HG03135 (cell line): ENCODE data around the gene MAGEA2.
"Not testable (repeated sequence)": the region's sequence is repeated elsewhere in the genome, so short reads cannot be mapped to it uniquely, and the experiment has no call there.

ENCODE experiments used
- ATAC-seq: cut with Tn5 transposase; IDR thresholded peaks from one replicate; pipeline ENCODE4 v1.9.1; 2021; ENCODE audit warnings: mild to moderate bottlenecking, moderate library complexity; ENCODE audit not compliant: unreplicated experiment

MAGEA2 gene

DNA sequence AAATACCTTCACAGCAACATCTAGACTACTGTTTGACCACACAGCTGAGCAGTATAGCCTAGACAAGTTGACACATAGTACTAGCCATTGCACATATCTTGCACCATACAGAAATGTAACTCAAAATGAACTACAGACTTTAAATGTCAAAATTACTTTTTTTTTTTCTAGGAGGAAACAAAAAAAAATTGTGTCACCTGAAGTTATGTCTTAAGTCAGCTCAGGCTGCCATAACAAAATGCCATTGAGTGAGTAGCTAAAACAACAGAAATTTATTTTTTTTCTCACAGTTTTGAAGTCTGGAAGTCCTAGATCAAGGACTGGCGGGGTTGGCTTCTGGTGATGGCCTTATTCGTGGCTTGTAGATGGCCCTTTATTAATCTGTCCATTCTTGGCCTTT is 44.5 kb downstream of the MAGEA2 start, which contains the start of gene CSAG2:
TSS of gene CSAG2 (minus strand) at position 101 of the 400 bp plus-strand sequence. CDS start 161 bp downstream, outside the sequence.
- not testable (repeated sequence) for ATAC-seq

DNA sequence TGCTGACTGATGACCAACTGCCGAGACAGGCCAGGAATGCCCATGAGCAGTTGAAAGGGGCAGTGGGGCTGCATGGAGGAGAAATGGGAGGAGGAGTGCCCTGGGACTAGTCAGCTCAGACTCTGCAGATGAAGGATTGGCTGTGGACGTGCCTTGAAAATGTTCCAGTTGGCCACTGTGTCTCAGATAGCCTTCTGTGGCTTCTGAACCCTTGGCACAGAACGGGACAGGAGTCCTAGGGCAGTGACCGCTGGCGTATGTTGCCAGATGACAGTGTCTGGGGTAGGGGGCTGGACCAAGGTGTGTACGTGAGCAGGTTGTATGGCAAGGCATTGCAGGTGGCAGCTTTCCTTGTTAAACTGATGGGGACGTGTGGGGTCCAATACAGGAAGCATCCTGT is 47.1 kb downstream of the MAGEA2 start:
- not testable (repeated sequence) for ATAC-seq

DNA sequence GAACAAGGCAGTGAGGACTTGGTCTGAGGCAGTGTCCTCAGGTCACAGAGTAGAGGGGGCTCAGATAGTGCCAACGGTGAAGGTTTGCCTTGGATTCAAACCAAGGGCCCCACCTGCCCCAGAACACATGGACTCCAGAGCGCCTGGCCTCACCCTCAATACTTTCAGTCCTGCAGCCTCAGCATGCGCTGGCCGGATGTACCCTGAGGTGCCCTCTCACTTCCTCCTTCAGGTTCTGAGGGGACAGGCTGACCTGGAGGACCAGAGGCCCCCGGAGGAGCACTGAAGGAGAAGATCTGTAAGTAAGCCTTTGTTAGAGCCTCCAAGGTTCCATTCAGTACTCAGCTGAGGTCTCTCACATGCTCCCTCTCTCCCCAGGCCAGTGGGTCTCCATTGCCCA is 53.3 kb downstream of the MAGEA2 start:
- ATAC-seq: not testable (repeated sequence)
